D341Med (cell line): Measurements from ENCODE around the gene L3HYPDH.

ENCODE experiments used
- DNase-seq: peaks from one replicate; pipeline ENCODE4 v3.0.0; 2012; ENCODE audit warnings: low spot score

L3HYPDH gene

DNA sequence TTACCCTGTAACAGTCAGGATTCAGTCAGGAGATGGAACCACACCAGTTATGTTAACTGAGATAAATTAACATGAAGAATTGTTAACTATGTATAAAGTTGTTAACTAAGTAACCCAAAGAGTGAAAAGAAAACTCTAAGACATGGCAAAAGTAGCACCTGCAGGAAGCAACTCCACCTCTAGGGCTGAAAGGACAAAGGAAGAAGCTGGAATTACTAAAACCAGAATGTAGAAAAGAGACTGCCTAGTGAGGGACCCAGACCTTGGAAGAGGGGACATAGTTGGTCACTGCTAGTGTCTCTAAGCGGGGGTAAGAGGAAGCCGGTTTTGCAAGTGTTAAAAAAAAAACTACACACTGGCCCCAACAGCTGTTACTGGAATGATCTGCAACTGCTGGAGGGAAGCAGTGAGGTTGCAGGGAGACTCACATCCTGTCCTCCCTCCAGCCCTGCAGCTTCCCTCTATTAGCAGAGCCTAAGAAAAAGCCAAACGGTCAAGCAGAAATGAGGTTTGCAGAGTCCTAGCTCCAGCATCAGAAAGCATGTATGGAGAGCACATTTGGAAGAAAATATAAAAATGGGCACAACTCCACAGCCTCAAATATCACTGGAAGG is 58.8 kb downstream of the L3HYPDH start:
- no peak for DNase-seq

GRCh38 chr14:59424341-59425071 is 59.7 kb downstream of the L3HYPDH start:
- DNase-seq: no peak
